GM12892 (cell line): ENCODE data around the gene LDHAL6A.

Source experiments
- POLR2A ChIP-seq: IDR thresholded peaks from 2 replicates; pipeline ENCODE4 v1.6.1; 2011; ENCODE audit warnings: low read depth, low read length, control low read depth
- POLR2AphosphoS5 ChIP-seq: IDR thresholded peaks from 2 replicates; pipeline ENCODE4 v1.6.1; 2011; ENCODE audit warnings: low read depth, low read length, control low read depth
- TAF1 ChIP-seq: IDR thresholded peaks from 2 replicates; pipeline ENCODE4 v1.6.1; 2011; ENCODE audit warnings: low read depth, mild to moderate bottlenecking, control low read depth, low read length, borderline replicate concordance

GRCh38 chr11:18502352-18502751 is 46.7 kb downstream of the LDHAL6A start:
- TF ChIP-seq POLR2A = no peak
- TF ChIP-seq POLR2AphosphoS5 = no peak
- no peak for TF ChIP-seq TAF1
